GM21529 (cell line): ENCODE data around the gene HLF.

ENCODE experiments used
- ATAC-seq: cut with Tn5 transposase; IDR thresholded peaks from one replicate; pipeline ENCODE4 v1.9.1; 2021; ENCODE audit not compliant: unreplicated experiment

The HLF gene

GRCh38 chr17:55264645-55265298 is at the start of gene HLF:
Gene HLF, plus strand, starts transcription at chr17:55264960. Its CDS starts 525 bp downstream, at chr17:55265485.
- ATAC-seq = peak; percentile 90

GRCh38 chr17:55215711-55216110 is 49.0 kb upstream of the HLF start:
- ATAC-seq = no peak

- ATAC-seq = no peak
These were observed 47.9 kb upstream of the HLF start for GRCh38 chr17:55216888-55217287.

GRCh38 chr17:55219459-55219858 is 45.3 kb upstream of the HLF start:
- no peak for ATAC-seq

- ATAC-seq = no peak
These were observed 44.8 kb upstream of the HLF start for GRCh38 chr17:55219934-55220333.

GRCh38 chr17:55223524-55223923 is 41.2 kb upstream of the HLF start:
- no peak for ATAC-seq

- no peak for ATAC-seq
These were observed 40.0 kb upstream of the HLF start for GRCh38 chr17:55224746-55225145.

- no peak for ATAC-seq
These were observed 39.5 kb upstream of the HLF start for GRCh38 chr17:55225237-55225636.

GRCh38 chr17:55228683-55229192 is 36.0 kb upstream of the HLF start:
- no peak for ATAC-seq

GRCh38 chr17:55229276-55229675 is 35.5 kb upstream of the HLF start:
- no peak for ATAC-seq

GRCh38 chr17:55230716-55231115 is 34.0 kb upstream of the HLF start:
- no peak for ATAC-seq

GRCh38 chr17:55233840-55234239 is 30.9 kb upstream of the HLF start:
- no peak for ATAC-seq

- ATAC-seq = no peak
These were observed 28.4 kb upstream of the HLF start for GRCh38 chr17:55236316-55236715.

- ATAC-seq = no peak
These were observed 27.5 kb upstream of the HLF start for GRCh38 chr17:55237268-55237667.

- no peak for ATAC-seq
These were observed 26.9 kb upstream of the HLF start for GRCh38 chr17:55237841-55238178.

- ATAC-seq = peak; percentile 95
These were observed 26.4 kb upstream of the HLF start for GRCh38 chr17:55238179-55238930.

- ATAC-seq = peak; percentile 17
These were observed 25.8 kb upstream of the HLF start for GRCh38 chr17:55238931-55239297.

GRCh38 chr17:55241097-55241496 is 23.7 kb upstream of the HLF start:
- no peak for ATAC-seq

GRCh38 chr17:55242476-55242875 is 22.3 kb upstream of the HLF start:
- ATAC-seq = no peak

- ATAC-seq = no peak
These were observed 18.8 kb upstream of the HLF start for GRCh38 chr17:55245986-55246385.

GRCh38 chr17:55246583-55246982 is 18.2 kb upstream of the HLF start:
- no peak for ATAC-seq

- ATAC-seq = no peak
These were observed 16.7 kb upstream of the HLF start for GRCh38 chr17:55248077-55248476.

GRCh38 chr17:55249861-55250260 is 14.9 kb upstream of the HLF start:
- no peak for ATAC-seq
